ENCODE results near the gene NSMF. TPM values are rescaled to one million over a fixed set of nuclear protein-coding genes. Genes with fewer than 3 reads are reported as not detected.

The NSMF gene
- total and polyA plus RNA-seq, 2 of the 8 experiments (the other 6 are each of a cell fraction or from before 2014, with no cell fraction given), result 56.7 to 65.1 TPM

DNA sequence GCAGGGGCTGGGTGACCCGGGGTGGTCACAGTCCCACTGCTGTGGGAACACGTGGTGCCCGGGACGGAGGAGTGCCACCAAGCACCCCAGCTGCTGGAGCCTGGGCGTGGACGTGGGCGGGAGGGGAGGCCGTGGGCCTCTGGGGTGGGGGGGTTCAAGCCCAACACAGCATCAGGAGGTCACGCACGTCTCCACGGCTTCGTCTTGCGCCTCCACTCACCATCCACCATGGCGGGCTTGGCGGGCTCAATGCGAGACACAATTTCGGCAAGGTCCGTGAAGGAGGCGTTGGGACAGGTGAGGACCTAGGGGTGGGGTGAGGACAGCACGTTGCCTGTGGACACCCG is 2.2 kb upstream of the NSMF start:
- H3K27me3 ChIP-seq (replicated peaks in 1 of 4; ENCODE audit: control insufficient read depth in 3 of 4, extremely low read depth in 1 of 4, insufficient read depth in 3 of 4, low read length in 3 of 4), result peaks cover 0 to 19% (median 13%) of the 10 kb centered on the region in 4 experiments; a peak in 5 of 7 replicates
- no peak overlapping the region for H3K56ac ChIP-seq (replicated peaks; ENCODE audit: insufficient read length, low read depth, low read length)
- peaks cover 0 to 18% (median 8%) of the 10 kb centered on the region in 4 experiments; a peak in 6 of 7 replicates for H3K4me1 ChIP-seq (replicated peaks in 1 of 4; ENCODE audit: control insufficient read depth in 3 of 4, insufficient read depth in 4 of 4, low read length in 3 of 4)
- no peak overlapping the region for H4K5ac ChIP-seq (ENCODE audit: insufficient read length, low read depth, low read length)
- peak overlapping the region; percentile 80; the same call in 1 of the 2 replicates for H2BK12ac ChIP-seq (ENCODE audit: low read depth, low read length)
- peaks cover 3% of the 10 kb centered on the region; the same call in 1 of the 2 replicates for H3K79me1 ChIP-seq (ENCODE audit: low read depth, low read length)
- FAIRE-seq (no peak), DNase-seq (ENCODE audit: low read depth in 1 of 2, low spot score in 2 of 2) (no peak)
- no peak overlapping the region for H3K23ac ChIP-seq (ENCODE audit: insufficient read length)
- no peak overlapping the region for H2BK15ac ChIP-seq (ENCODE audit: low read length)
- H2BK20ac ChIP-seq (ENCODE audit: low read length), result no peak overlapping the region
- H2AFZ ChIP-seq (ENCODE audit: low read length), result no peak overlapping the region
- peaks cover 8% of the 10 kb centered on the region; the same call in 1 of the 2 replicates for H3K23me2 ChIP-seq (ENCODE audit: low read depth, low read length)
- no peak overlapping the region for H4K8ac ChIP-seq (ENCODE audit: extremely low read depth, insufficient read depth, low read length)
- H3K9me3 ChIP-seq (ENCODE audit: insufficient read depth in 2 of 2, low read depth in 1 of 2, low read length in 1 of 2), result no peaks in the 10 kb centered on the region; a peak in 1 of 4 replicates
- ChIA-PET POLR2A (ENCODE audit: partially characterized antibody) (no interaction called here), CTCF (ENCODE audit: partially characterized antibody) (interaction anchor here (1.0 kb wide), 1 partner anchor 18 kb away, joined by 3 read pairs; no protein-coding TSS in a partner anchor)
- H2AK5ac ChIP-seq (ENCODE audit: low read depth, low read length), result peak overlapping the region; percentile 75; the same call in 1 of the 2 replicates
- H3K27ac ChIP-seq (ENCODE audit: low read depth, low read length), result no peak overlapping the region
- H4K20me1 ChIP-seq (replicated peaks in 1 of 2; ENCODE audit: control insufficient read depth in 1 of 2, insufficient read depth in 2 of 2, low read length in 2 of 2), result peaks cover 0 to 12% of the 10 kb centered on the region in 2 experiments
- H3K18ac ChIP-seq (ENCODE audit: extremely low read depth, low read length), result no peak overlapping the region
- no peak overlapping the region for H3K4me3 ChIP-seq (ENCODE audit: extremely low read depth in 1 of 4, insufficient read depth in 2 of 4, low read depth in 3 of 4, low read length in 4 of 4)
- H3K36me3 ChIP-seq (ENCODE audit: control insufficient read depth in 2 of 4, insufficient read depth in 4 of 4, low read length in 3 of 4), result peaks cover 0 to 4% (median 3%) of the 10 kb centered on the region in 4 experiments; a peak in 5 of 8 replicates
- H2BK5ac ChIP-seq (ENCODE audit: low read depth, low read length), result no peak overlapping the region
- H2BK120ac ChIP-seq (replicated peaks; ENCODE audit: low read depth, low read length), result no peak overlapping the region
- 91% methylated on average over 5 of the region's 21 CpGs; no CpG with 5 or more reads in 1 of the 2 experiments for WGBS, 2 experiments (ENCODE audit: extremely low coverage in 1 of 2, insufficient coverage in 1 of 2, insufficient read length in 1 of 2, insufficient replicate concordance in 2 of 2, low coverage in 1 of 2, low lambda C conversion rate in 2 of 2, missing lambda C conversion rate in 1 of 2)
- no peak overlapping the region for H3K9ac ChIP-seq (replicated peaks in 1 of 4; ENCODE audit: extremely low read depth in 1 of 4, low read depth in 3 of 4, low read length in 3 of 4)
- peak overlapping the region; percentile 22 to 44; a peak in 1 of 4 replicates for H3K4me2 ChIP-seq (ENCODE audit: insufficient read depth in 1 of 2, low read depth in 2 of 2, low read length in 2 of 2)
- no peak overlapping the region for H4K91ac ChIP-seq (replicated peaks; ENCODE audit: insufficient read length, low read length)
- no peak overlapping the region for H3K14ac ChIP-seq (ENCODE audit: insufficient read length)
- no peak overlapping the region for H3K4ac ChIP-seq (replicated peaks; ENCODE audit: insufficient read length, low read depth, low read length)
- no peaks in the 10 kb centered on the region; a peak in 1 of 4 replicates for H3K79me2 ChIP-seq (ENCODE audit: control insufficient read depth in 1 of 2, insufficient read depth in 2 of 2, low read length in 2 of 2)
- TF ChIP-seq BCL11A (IDR thresholded peaks at IDR 0.05; ENCODE audit: low read depth in 2 of 2, low read length in 2 of 2), result no peak
- no peak for TF ChIP-seq TAF7 (optimal IDR thresholded peaks at IDR 0.05; ENCODE audit: borderline replicate concordance, low read depth, low read length)
- no peak for TF ChIP-seq TCF12 (IDR thresholded peaks at IDR 0.05; ENCODE audit: low read depth, low read length)

All from H1 (cell line).